ENCODE measurements around the gene SLC39A11. TPM values are rescaled to one million over a fixed set of nuclear protein-coding genes. Genes with fewer than 3 reads are reported as not detected.
A peak's percentile ranks its signal among the peaks of the same experiment; 100 is the strongest.
"Not testable (repeated sequence)": the region's sequence is repeated elsewhere in the genome, so short reads cannot be mapped to it uniquely, and the experiment has no call there.

SLC39A11 gene
- total RNA-seq, 1 experiment from 2014 or later = 46.4 TPM

GRCh38 chr17:73059713-73060112 lies 32.8 kb downstream of the SLC39A11 start:
- ChIA-PET CTCF (interaction anchor here (0.6 kb wide), 1 partner anchor 332 kb away, joined by 4 read pairs; no protein-coding TSS in a partner anchor), POLR2A (interaction anchor here (0.6 kb wide), 1 partner anchor 74 kb away, joined by 4 read pairs; no protein-coding TSS in a partner anchor), RAD21 (ENCODE audit: low non-redundant PET in 1 of 2, low total read pairs in 2 of 2, uncharacterized antibody in 2 of 2, unreplicated experiment in 2 of 2) (interaction anchor here in 1 of 2 experiments (0.7 kb wide), 1 partner anchor 495 kb away, joined by 4 read pairs; no protein-coding TSS in a partner anchor)
- Histone ChIP-seq H3K9ac (ENCODE audit: low read length) (0 out of 2 replicates have a peak overlapping the region, but pooled peaks have one; percentile 1), H3K4me2 (ENCODE audit: low read length) (peak overlapping the region; percentile 52), H3K4me3 (replicated peaks in 1 of 2; ENCODE audit: low read depth in 1 of 2, low read length in 2 of 2) (peak overlapping the region in 1 of 2 experiments; percentile 10; a peak in 1 of 4 replicates), H3K4me1 (ENCODE audit: control insufficient read depth in 1 of 2, insufficient read depth in 2 of 2, low read length in 2 of 2) (peaks cover 19 to 29% of the 10 kb centered on the region in 2 experiments)
- BruUV-seq (replicated peaks); H3K36me3 ChIP-seq (ENCODE audit: control insufficient read depth in 1 of 2, insufficient read depth in 2 of 2, low read length in 2 of 2); H3K9me2 ChIP-seq (ENCODE audit: insufficient read depth); H4K20me1 ChIP-seq (ENCODE audit: insufficient read depth); H3K9me3 ChIP-seq (ENCODE audit: control insufficient read depth in 1 of 2, insufficient read depth in 1 of 2, low read depth in 1 of 2, low read length in 2 of 2); H3K27me3 ChIP-seq (ENCODE audit: insufficient read depth, low read length); intact Hi-C loops (cut with micrococcal nuclease); H3K79me2 ChIP-seq (ENCODE audit: insufficient read depth, low read length); H2AFZ ChIP-seq (ENCODE audit: low read depth, low read length, poor library complexity, severe bottlenecking); H3K27ac ChIP-seq (ENCODE audit: low read depth, low read length): not testable (repeated sequence)
- DNase-seq (ENCODE audit: low read depth, low spot score) = peak; percentile 57
- peak; percentile 83 for ATAC-seq
- TF ChIP-seq SP1 (IDR thresholded peaks at IDR 0.05; ENCODE audit: low read depth) = peak; percentile 48; the same call in 1 of the 2 replicates
- peak; percentile 82 for TF ChIP-seq JUND (IDR thresholded peaks at IDR 0.05)
- TF ChIP-seq FOSL1 (IDR thresholded peaks at IDR 0.05; ENCODE audit: low read depth) = peak; percentile 84

- no peaks in the 10 kb centered on the region for H4K20me1 ChIP-seq (ENCODE audit: insufficient read depth)
- no peak overlapping the region for H3K4me3 ChIP-seq (replicated peaks in 1 of 2; ENCODE audit: low read depth in 1 of 2, low read length in 2 of 2)
- no peak for TF ChIP-seq ELF1 (IDR thresholded peaks at IDR 0.05; ENCODE audit: borderline replicate concordance, low read depth)
- no peak for TF ChIP-seq MAX (IDR thresholded peaks at IDR 0.05)
- TF ChIP-seq, protein P1, sequence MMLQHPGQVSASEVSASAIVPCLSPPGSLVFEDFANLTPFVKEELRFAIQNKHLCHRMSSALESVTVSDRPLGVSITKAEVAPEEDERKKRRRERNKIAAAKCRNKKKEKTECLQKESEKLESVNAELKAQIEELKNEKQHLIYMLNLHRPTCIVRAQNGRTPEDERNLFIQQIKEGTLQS (IDR thresholded peaks at IDR 0.05) = no peak
- TF ChIP-seq YY1 (IDR thresholded peaks at IDR 0.05; ENCODE audit: extremely low read depth, insufficient replicate concordance, low read depth, low read length) = no peak
- TF ChIP-seq CTCF (IDR thresholded peaks at IDR 0.05 in 2 of 3, conservative IDR thresholded peaks at IDR 0.05 in 1 of 3; ENCODE audit: borderline replicate concordance in 1 of 3, insufficient read depth in 1 of 3, low read depth in 2 of 3, low read length in 2 of 3) = no peak
- no peak for TF ChIP-seq ZNF274 (IDR thresholded peaks at IDR 0.05; ENCODE audit: low read depth, low read length)
- TF ChIP-seq ZFX (IDR thresholded peaks at IDR 0.05) = no peak
- TF ChIP-seq FOSL1 (IDR thresholded peaks at IDR 0.05; ENCODE audit: low read depth) = no peak
- TF ChIP-seq EZH2phosphoT487 (IDR thresholded peaks at IDR 0.05; ENCODE audit: borderline replicate concordance) = no peak
- no peak for TF ChIP-seq SRF (IDR thresholded peaks at IDR 0.05; ENCODE audit: low read depth)
- TF ChIP-seq JUND (IDR thresholded peaks at IDR 0.05) = no peak
- no peak for TF ChIP-seq ZBTB33 (IDR thresholded peaks at IDR 0.05; ENCODE audit: extremely low read depth, insufficient replicate concordance, low read length)
- no peak for TF ChIP-seq TCF7L2 (IDR thresholded peaks at IDR 0.05; ENCODE audit: borderline replicate concordance, extremely low read depth, insufficient read depth, insufficient read length)
- no peaks in the 10 kb centered on the region for H3K9me2 ChIP-seq (ENCODE audit: insufficient read depth)
- DNase-seq (ENCODE audit: low read depth, low spot score) = no peak
- H3K27me3 ChIP-seq (ENCODE audit: insufficient read depth, low read length) = no peaks in the 10 kb centered on the region
- no TSS peak for BruUV-seq (replicated peaks)
- H2AFZ ChIP-seq (ENCODE audit: low read depth, low read length, poor library complexity, severe bottlenecking) = no peak overlapping the region
- H3K4me1 ChIP-seq (ENCODE audit: control insufficient read depth in 1 of 2, insufficient read depth in 2 of 2, low read length in 2 of 2) = peaks cover 19 to 22% of the 10 kb centered on the region in 2 experiments
- RAD21 ChIA-PET (ENCODE audit: low non-redundant PET in 1 of 2, low total read pairs in 2 of 2, uncharacterized antibody in 2 of 2, unreplicated experiment in 2 of 2) = no interaction called here
- ATAC-seq = no peak
- POLR2A ChIA-PET = no interaction called here
- H3K9me3 ChIP-seq (ENCODE audit: control insufficient read depth in 1 of 2, insufficient read depth in 1 of 2, low read depth in 1 of 2, low read length in 2 of 2) = no peaks in the 10 kb centered on the region
- intact Hi-C loops (cut with micrococcal nuclease) = no loop called here
- H3K4me2 ChIP-seq (ENCODE audit: low read length) = no peak overlapping the region
- H3K36me3 ChIP-seq (ENCODE audit: control insufficient read depth in 1 of 2, insufficient read depth in 2 of 2, low read length in 2 of 2) = no peaks in the 10 kb centered on the region
- no peak overlapping the region for H3K27ac ChIP-seq (ENCODE audit: low read depth, low read length)
- CTCF ChIA-PET = no interaction called here
- H3K9ac ChIP-seq (ENCODE audit: low read length) = no peak overlapping the region
- no peaks in the 10 kb centered on the region for H3K79me2 ChIP-seq (ENCODE audit: insufficient read depth, low read length)
Observed at GRCh38 chr17:73058022-73058421, 34.5 kb downstream of the SLC39A11 start.
